ENCODE data around the gene TTC13.
A peak's percentile ranks its signal among the peaks of the same experiment; 100 is the strongest.
"Not testable (repeated sequence)": the region's sequence is repeated elsewhere in the genome, so short reads cannot be mapped to it uniquely, and the experiment has no call there.

The TTC13 gene

GRCh38 chr1:230978491-230979388, at the start of gene TTC13, which contains the start of gene ARV1:
TSS of gene TTC13 (minus strand) at chr1:230978861. CDS start at chr1:230978830, 31 bp downstream.
TSS of gene ARV1 (plus strand) at chr1:230979094. CDS start at chr1:230979106, 12 bp downstream.
- DNase-seq (ENCODE audit: low read depth in 2 of 3, low spot score in 1 of 3), result peak; percentile 88 to 97 (median 97)

- no peak for DNase-seq (ENCODE audit: low read depth in 2 of 3, low spot score in 1 of 3)
Measured at GRCh38 chr1:231027971-231028370, 49.3 kb upstream of the TTC13 start.

GRCh38 chr1:231027136-231027925, 48.7 kb upstream of the TTC13 start:
- no peak for DNase-seq (ENCODE audit: low read depth in 2 of 3, low spot score in 1 of 3)

GRCh38 chr1:231026576-231026975, 47.9 kb upstream of the TTC13 start:
- no peak for DNase-seq (ENCODE audit: low read depth in 2 of 3, low spot score in 1 of 3)

GRCh38 chr1:231023150-231023549, 44.5 kb upstream of the TTC13 start:
- no peak for DNase-seq (ENCODE audit: low read depth in 2 of 3, low spot score in 1 of 3)

- not testable (repeated sequence) for DNase-seq (ENCODE audit: low read depth in 2 of 3, low spot score in 1 of 3)
Measured at GRCh38 chr1:231022543-231022942, 43.9 kb upstream of the TTC13 start.

GRCh38 chr1:231021540-231022031, 42.9 kb upstream of the TTC13 start:
- no peak for DNase-seq (ENCODE audit: low read depth in 2 of 3, low spot score in 1 of 3)

- DNase-seq (ENCODE audit: low read depth in 2 of 3, low spot score in 1 of 3), result no peak
Measured at GRCh38 chr1:231020816-231021215, 42.2 kb upstream of the TTC13 start.

- DNase-seq (ENCODE audit: low read depth in 2 of 3, low spot score in 1 of 3), result no peak
Measured at GRCh38 chr1:231020139-231020601, 41.5 kb upstream of the TTC13 start.

GRCh38 chr1:231019711-231020110, 41.0 kb upstream of the TTC13 start:
- DNase-seq (ENCODE audit: low read depth in 2 of 3, low spot score in 1 of 3), result no peak

- no peak for DNase-seq (ENCODE audit: low read depth in 2 of 3, low spot score in 1 of 3)
Measured at GRCh38 chr1:231016966-231017365, 38.3 kb upstream of the TTC13 start.

GRCh38 chr1:231016234-231016633, 37.6 kb upstream of the TTC13 start:
- DNase-seq (ENCODE audit: low read depth in 2 of 3, low spot score in 1 of 3), result no peak

GRCh38 chr1:231013391-231014015, 34.8 kb upstream of the TTC13 start:
- no peak for DNase-seq (ENCODE audit: low read depth in 2 of 3, low spot score in 1 of 3)

- DNase-seq (ENCODE audit: low read depth in 2 of 3, low spot score in 1 of 3), result no peak
Measured at GRCh38 chr1:231011963-231012362, 33.3 kb upstream of the TTC13 start.

- DNase-seq (ENCODE audit: low read depth in 2 of 3, low spot score in 1 of 3), result no peak
Measured at GRCh38 chr1:231011360-231011759, 32.7 kb upstream of the TTC13 start.

- not testable (repeated sequence) for DNase-seq (ENCODE audit: low read depth in 2 of 3, low spot score in 1 of 3)
Measured at GRCh38 chr1:231007535-231007934, 28.9 kb upstream of the TTC13 start.

GRCh38 chr1:231001892-231002291, 23.2 kb upstream of the TTC13 start:
- DNase-seq (ENCODE audit: low read depth in 2 of 3, low spot score in 1 of 3), result no peak

GRCh38 chr1:231000639-231001038, 22.0 kb upstream of the TTC13 start:
- DNase-seq (ENCODE audit: low read depth in 2 of 3, low spot score in 1 of 3), result no peak

- DNase-seq (ENCODE audit: low read depth in 2 of 3, low spot score in 1 of 3), result no peak
Measured at GRCh38 chr1:231000201-231000600, 21.5 kb upstream of the TTC13 start.

- DNase-seq (ENCODE audit: low read depth in 2 of 3, low spot score in 1 of 3), result no peak
Measured at GRCh38 chr1:230994860-230995259, 16.2 kb upstream of the TTC13 start.

GRCh38 chr1:230992100-230992774, 13.6 kb upstream of the TTC13 start:
- DNase-seq (ENCODE audit: low read depth in 2 of 3, low spot score in 1 of 3), result no peak

All from stimulated activated CD4-positive, alpha-beta T cell treated with anti-CD3 and anti-CD28 coated beads, Interleukin-12 subunit alpha, Interleukin-12 subunit beta, amount 100 ng/mL, for 48 hours (primary cell).